HepG2 (cell line): ENCODE measurements around the gene ROM1. TPM values are rescaled to one million over a fixed set of nuclear protein-coding genes. Genes with fewer than 3 reads are reported as not detected.

ENCODE experiments used
- EED ChIP-seq: sonication (generic); formaldehyde crosslinking; IDR thresholded peaks from 2 replicates; pipeline ENCODE4 v1.5.0; 2020; ENCODE audit warnings: mild to moderate bottlenecking, missing genetic modification reagents
- EHMT2 ChIP-seq: fragments of 200-600 bp; sonication (generic); IDR thresholded peaks from 2 replicates; pipeline ENCODE4 v1.7.0; 2017; ENCODE audit warnings: antibody characterized with exemption, low read depth, low read length, borderline replicate concordance
- NFKBIZ ChIP-seq: IDR thresholded peaks from 2 replicates; pipeline ENCODE4 v1.6.1; 2018; ENCODE audit warnings: missing genetic modification reagents, missing compliant biosample characterization
- NRL ChIP-seq: sonication (generic); formaldehyde crosslinking; IDR thresholded peaks from 2 replicates; pipeline ENCODE4 v1.5.0; 2020; ENCODE audit warnings: missing genetic modification reagents, mild to moderate bottlenecking, moderate library complexity, borderline replicate concordance
- PLRG1 ChIP-seq: fragments of 450-650 bp; conservative IDR thresholded peaks from 2 replicates; pipeline ENCODE4 v1.6.1; 2016
- SATB2 ChIP-seq: sonication (generic); formaldehyde crosslinking; IDR thresholded peaks from 2 replicates; pipeline ENCODE4 v1.5.0; 2020; ENCODE audit warnings: missing genetic modification reagents
- TAF1 ChIP-seq: sonication (generic); formaldehyde crosslinking; IDR thresholded peaks from 2 replicates; pipeline ENCODE4 v1.4.0; 2020; ENCODE audit warnings: missing genetic modification reagents
- TAF15 ChIP-seq: fragments of 200-400 bp; formaldehyde crosslinking; IDR thresholded peaks from one replicate; pipeline ENCODE4 v1.6.1; 2018; ENCODE audit warnings: mild to moderate bottlenecking, low read depth, low read length; ENCODE audit not compliant: poor library complexity, severe bottlenecking
- ZFP90 ChIP-seq: sonication (generic); formaldehyde crosslinking; IDR thresholded peaks from 2 replicates; pipeline ENCODE4 v1.8.0; 2022; ENCODE audit warnings: missing genetic modification reagents, mild to moderate bottlenecking, inconsistent platforms, borderline replicate concordance
- ZFX ChIP-seq: sonication (generic); formaldehyde crosslinking; IDR thresholded peaks from 2 replicates; pipeline ENCODE4 v1.4.0; 2020; ENCODE audit warnings: mild to moderate bottlenecking, low read depth, missing genetic modification reagents, moderate library complexity
- ZNF432 ChIP-seq: sonication (generic); formaldehyde crosslinking; IDR thresholded peaks from 2 replicates; pipeline ENCODE4 v1.5.0; 2020; ENCODE audit warnings: missing genetic modification reagents, mild to moderate bottlenecking, borderline replicate concordance
- ZNF530 ChIP-seq: sonication (generic); formaldehyde crosslinking; IDR thresholded peaks from 2 replicates; pipeline ENCODE4 v1.5.0; 2020; ENCODE audit warnings: low read depth, mild to moderate bottlenecking, missing genetic modification reagents
- ZSCAN21 ChIP-seq: sonication (generic); formaldehyde crosslinking; IDR thresholded peaks from 2 replicates; pipeline ENCODE4 v1.8.0; 2022; ENCODE audit warnings: mild to moderate bottlenecking, missing genetic modification reagents, moderate library complexity, borderline replicate concordance
- ZZZ3 ChIP-seq: sonication (generic); formaldehyde crosslinking; IDR thresholded peaks from 2 replicates; pipeline ENCODE4 v1.4.0; 2020; ENCODE audit warnings: missing genetic modification reagents, mild to moderate bottlenecking, borderline replicate concordance
- polyA plus RNA-seq, 8 experiments: library from polyadenylated mRNA; depleted of rRNA in 3 of 8; stranded (reverse) in 7 of 8; unstranded in 1 of 8; fragments of >200 nt; fragmentation: Illumina TruSeq in 4 of 8; extraction: Trizol in 4 of 8; gene quantifications; 2 replicates each; pipeline versions ENCODE4 v1.2.1 to v1.2.3, GENCODE V29; 2011 to 2016; ENCODE audit warnings: low read depth in 4 of 8, missing spikeins in 1 of 8, mixed read lengths in 1 of 8; ENCODE audit not compliant: insufficient read depth in 1 of 8
- total RNA-seq, 5 experiments: library from RNA; depleted of rRNA; stranded (reverse); fragments of >200 nt; fragmentation: Illumina TruSeq; extraction: Trizol; gene quantifications; 2 replicates each; pipeline ENCODE4 v1.2.3, GENCODE V29; 2016; ENCODE audit warnings: low read depth in 1 of 5
- TF ChIP-seq, protein P1 (sequence below): sonication (generic); formaldehyde crosslinking; IDR thresholded peaks from 2 replicates; pipeline ENCODE4 v1.5.1; 2020; ENCODE audit warnings: mild to moderate bottlenecking, missing genetic modification reagents
- TF ChIP-seq, protein P2 (sequence below): sonication (generic); formaldehyde crosslinking; IDR thresholded peaks from 2 replicates; pipeline ENCODE4 v1.4.0; 2020; ENCODE audit warnings: missing genetic modification reagents, borderline replicate concordance
- TF ChIP-seq, protein P3 (sequence below): sonication (generic); formaldehyde crosslinking; IDR thresholded peaks from 2 replicates; pipeline ENCODE4 v1.5.0; 2020; ENCODE audit warnings: mild to moderate bottlenecking, missing genetic modification reagents, moderate library complexity
- TF ChIP-seq, protein P4 (sequence below): sonication (generic); formaldehyde crosslinking; conservative IDR thresholded peaks from 2 replicates; pipeline ENCODE4 v1.8.0; 2022; ENCODE audit warnings: missing genetic modification reagents

The ROM1 gene
- total and polyA plus RNA-seq, 2 of the 13 experiments (the other 11 are each of a cell fraction or from before 2014, with no cell fraction given): 1.2 to 2.4 TPM

DNA sequence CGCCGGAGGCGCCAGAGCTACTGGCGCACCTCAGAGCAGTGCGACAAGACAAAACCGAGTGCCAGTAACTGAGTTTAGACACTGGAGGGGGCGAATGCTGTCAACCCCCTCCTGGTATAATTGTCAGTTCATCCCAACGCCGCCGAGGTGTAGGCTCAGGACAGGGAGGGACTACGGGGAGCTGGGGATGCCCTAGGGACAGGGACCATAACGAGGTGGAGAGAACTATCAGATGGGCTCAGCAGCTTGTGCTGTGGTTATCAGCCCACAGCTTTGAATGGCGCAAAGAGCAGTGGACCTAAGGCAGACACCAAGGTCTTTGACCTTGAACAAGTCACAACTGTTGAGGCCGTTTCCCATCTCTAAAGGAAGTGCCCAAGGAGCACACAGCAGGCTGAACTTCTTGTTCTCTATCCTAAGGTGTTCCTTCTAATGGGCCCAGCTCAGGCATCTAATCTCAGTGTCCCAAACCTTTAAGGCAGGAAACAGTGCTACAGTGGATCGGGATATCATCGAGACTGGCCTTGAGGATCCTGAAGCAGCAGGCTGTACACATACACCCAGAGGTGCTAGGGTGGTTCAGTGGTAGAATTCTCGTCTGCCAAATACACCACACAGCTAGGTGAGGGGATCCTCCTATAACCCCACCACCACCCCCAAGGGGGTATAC lies 20.8 kb upstream of the ROM1 start (continued):
- TF ChIP-seq TAF1 (CRISPR knock-in tag) (no peak), ZZZ3 (CRISPR knock-in tag) (no peak), TAF15 (no peak), NRL (CRISPR knock-in tag) (no peak), SATB2 (CRISPR knock-in tag) (no peak), EHMT2 (no peak), NFKBIZ (CRISPR knock-in tag) (no peak), ZFX (CRISPR knock-in tag) (no peak), ZFP90 (CRISPR knock-in tag) (no peak), ZNF530 (CRISPR knock-in tag) (no peak), PLRG1 (no peak), ZSCAN21 (no peak), EED (no peak), ZNF432 (CRISPR knock-in tag) (no peak)
- TF ChIP-seq, protein P1, sequence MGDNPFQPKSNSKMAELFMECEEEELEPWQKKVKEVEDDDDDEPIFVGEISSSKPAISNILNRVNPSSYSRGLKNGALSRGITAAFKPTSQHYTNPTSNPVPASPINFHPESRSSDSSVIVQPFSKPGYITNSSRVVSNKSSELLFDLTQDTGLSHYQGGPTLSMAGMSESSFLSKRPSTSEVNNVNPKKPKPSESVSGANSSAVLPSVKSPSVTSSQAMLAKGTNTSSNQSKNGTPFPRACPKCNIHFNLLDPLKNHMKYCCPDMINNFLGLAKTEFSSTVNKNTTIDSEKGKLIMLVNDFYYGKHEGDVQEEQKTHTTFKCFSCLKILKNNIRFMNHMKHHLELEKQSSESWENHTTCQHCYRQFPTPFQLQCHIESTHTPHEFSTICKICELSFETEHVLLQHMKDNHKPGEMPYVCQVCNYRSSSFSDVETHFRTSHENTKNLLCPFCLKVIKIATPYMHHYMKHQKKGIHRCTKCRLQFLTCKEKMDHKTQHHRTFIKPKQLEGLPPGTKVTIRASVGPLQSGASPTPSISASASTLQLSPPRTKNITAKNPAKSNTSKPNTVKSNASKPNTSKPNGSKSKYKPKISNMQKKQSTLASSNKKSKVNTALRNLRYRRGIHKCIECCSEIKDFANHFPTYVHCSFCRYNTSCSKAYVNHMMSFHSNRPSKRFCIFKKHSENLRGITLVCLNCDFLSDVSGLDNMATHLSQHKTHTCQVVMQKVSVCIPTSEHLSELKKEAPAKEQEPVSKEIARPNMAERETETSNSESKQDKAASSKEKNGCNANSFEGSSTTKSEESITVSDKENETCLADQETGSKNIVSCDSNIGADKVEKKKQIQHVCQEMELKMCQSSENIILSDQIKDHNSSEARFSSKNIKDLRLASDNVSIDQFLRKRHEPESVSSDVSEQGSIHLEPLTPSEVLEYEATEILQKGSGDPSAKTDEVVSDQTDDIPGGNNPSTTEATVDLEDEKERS (CRISPR knock-in tag): no peak
- TF ChIP-seq, protein P2, sequence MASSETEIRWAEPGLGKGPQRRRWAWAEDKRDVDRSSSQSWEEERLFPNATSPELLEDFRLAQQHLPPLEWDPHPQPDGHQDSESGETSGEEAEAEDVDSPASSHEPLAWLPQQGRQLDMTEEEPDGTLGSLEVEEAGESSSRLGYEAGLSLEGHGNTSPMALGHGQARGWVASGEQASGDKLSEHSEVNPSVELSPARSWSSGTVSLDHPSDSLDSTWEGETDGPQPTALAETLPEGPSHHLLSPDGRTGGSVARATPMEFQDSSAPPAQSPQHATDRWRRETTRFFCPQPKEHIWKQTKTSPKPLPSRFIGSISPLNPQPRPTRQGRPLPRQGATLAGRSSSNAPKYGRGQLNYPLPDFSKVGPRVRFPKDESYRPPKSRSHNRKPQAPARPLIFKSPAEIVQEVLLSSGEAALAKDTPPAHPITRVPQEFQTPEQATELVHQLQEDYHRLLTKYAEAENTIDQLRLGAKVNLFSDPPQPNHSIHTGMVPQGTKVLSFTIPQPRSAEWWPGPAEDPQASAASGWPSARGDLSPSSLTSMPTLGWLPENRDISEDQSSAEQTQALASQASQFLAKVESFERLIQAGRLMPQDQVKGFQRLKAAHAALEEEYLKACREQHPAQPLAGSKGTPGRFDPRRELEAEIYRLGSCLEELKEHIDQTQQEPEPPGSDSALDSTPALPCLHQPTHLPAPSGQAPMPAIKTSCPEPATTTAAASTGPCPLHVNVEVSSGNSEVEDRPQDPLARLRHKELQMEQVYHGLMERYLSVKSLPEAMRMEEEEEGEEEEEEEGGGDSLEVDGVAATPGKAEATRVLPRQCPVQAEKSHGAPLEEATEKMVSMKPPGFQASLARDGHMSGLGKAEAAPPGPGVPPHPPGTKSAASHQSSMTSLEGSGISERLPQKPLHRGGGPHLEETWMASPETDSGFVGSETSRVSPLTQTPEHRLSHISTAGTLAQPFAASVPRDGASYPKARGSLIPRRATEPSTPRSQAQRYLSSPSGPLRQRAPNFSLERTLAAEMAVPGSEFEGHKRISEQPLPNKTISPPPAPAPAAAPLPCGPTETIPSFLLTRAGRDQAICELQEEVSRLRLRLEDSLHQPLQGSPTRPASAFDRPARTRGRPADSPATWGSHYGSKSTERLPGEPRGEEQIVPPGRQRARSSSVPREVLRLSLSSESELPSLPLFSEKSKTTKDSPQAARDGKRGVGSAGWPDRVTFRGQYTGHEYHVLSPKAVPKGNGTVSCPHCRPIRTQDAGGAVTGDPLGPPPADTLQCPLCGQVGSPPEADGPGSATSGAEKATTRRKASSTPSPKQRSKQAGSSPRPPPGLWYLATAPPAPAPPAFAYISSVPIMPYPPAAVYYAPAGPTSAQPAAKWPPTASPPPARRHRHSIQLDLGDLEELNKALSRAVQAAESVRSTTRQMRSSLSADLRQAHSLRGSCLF (CRISPR knock-in tag): no peak
- TF ChIP-seq, protein P3, sequence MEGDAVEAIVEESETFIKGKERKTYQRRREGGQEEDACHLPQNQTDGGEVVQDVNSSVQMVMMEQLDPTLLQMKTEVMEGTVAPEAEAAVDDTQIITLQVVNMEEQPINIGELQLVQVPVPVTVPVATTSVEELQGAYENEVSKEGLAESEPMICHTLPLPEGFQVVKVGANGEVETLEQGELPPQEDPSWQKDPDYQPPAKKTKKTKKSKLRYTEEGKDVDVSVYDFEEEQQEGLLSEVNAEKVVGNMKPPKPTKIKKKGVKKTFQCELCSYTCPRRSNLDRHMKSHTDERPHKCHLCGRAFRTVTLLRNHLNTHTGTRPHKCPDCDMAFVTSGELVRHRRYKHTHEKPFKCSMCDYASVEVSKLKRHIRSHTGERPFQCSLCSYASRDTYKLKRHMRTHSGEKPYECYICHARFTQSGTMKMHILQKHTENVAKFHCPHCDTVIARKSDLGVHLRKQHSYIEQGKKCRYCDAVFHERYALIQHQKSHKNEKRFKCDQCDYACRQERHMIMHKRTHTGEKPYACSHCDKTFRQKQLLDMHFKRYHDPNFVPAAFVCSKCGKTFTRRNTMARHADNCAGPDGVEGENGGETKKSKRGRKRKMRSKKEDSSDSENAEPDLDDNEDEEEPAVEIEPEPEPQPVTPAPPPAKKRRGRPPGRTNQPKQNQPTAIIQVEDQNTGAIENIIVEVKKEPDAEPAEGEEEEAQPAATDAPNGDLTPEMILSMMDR (CRISPR knock-in tag): 0 out of 2 replicates have a peak, but pooled peaks have one; percentile 17
- TF ChIP-seq, protein P4, sequence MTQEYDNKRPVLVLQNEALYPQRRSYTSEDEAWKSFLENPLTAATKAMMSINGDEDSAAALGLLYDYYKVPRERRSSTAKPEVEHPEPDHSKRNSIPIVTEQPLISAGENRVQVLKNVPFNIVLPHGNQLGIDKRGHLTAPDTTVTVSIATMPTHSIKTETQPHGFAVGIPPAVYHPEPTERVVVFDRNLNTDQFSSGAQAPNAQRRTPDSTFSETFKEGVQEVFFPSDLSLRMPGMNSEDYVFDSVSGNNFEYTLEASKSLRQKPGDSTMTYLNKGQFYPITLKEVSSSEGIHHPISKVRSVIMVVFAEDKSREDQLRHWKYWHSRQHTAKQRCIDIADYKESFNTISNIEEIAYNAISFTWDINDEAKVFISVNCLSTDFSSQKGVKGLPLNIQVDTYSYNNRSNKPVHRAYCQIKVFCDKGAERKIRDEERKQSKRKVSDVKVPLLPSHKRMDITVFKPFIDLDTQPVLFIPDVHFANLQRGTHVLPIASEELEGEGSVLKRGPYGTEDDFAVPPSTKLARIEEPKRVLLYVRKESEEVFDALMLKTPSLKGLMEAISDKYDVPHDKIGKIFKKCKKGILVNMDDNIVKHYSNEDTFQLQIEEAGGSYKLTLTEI (CRISPR knock-in tag): no peak
